HG03439 (cell line): ENCODE results near the gene TTLL9.
"Not testable (repeated sequence)": the region's sequence is repeated elsewhere in the genome, so short reads cannot be mapped to it uniquely, and the experiment has no call there.

Experiments used
- ATAC-seq: cut with Tn5 transposase; IDR thresholded peaks from one replicate; pipeline ENCODE4 v1.9.1; 2021; ENCODE audit warnings: mild to moderate bottlenecking, moderate library complexity; ENCODE audit not compliant: unreplicated experiment

The TTLL9 gene

DNA sequence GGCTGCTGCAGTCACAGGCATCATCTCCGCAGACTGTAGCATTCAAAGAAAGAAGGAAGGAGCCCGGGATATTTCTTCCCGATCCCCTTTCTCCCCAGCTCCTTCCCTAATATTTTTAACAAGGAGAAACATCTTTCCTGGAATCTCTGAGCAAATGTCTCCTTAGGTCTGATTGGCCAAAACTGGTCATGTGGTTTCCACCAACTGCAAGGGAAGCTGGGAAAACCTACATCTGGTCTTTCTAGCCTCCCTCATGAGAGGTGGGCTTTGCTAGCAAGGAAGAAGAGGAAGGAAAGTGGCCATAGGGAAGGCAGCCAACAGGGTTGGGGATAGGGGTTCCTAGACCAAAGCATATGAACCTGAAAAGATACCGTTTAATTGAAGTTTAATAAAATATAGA is 46.3 kb downstream of the TTLL9 start:
- no peak for ATAC-seq

DNA sequence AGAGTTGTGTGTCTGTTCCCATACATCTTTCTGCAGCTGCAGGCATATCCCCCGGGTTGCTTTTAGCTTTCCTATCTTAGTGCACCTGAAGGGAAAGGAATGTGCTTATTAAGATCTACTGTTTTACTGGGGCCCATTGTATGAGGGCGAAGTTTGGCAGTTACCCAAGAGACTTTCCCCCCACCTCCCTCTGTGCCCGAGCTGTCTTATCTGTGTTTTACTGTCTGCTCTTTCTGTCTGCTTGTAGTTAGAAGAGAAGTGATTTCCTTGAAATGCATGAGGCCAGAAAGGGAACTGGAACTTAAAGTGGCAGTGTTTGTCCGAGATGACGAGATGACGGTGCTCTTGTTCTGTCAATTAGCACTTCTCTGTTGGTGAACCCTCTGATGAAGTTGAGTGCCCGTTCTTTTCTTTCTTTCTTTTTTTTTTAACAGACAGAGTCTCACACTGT is 47.6 kb downstream of the TTLL9 start:
- ATAC-seq, result not testable (repeated sequence)

DNA sequence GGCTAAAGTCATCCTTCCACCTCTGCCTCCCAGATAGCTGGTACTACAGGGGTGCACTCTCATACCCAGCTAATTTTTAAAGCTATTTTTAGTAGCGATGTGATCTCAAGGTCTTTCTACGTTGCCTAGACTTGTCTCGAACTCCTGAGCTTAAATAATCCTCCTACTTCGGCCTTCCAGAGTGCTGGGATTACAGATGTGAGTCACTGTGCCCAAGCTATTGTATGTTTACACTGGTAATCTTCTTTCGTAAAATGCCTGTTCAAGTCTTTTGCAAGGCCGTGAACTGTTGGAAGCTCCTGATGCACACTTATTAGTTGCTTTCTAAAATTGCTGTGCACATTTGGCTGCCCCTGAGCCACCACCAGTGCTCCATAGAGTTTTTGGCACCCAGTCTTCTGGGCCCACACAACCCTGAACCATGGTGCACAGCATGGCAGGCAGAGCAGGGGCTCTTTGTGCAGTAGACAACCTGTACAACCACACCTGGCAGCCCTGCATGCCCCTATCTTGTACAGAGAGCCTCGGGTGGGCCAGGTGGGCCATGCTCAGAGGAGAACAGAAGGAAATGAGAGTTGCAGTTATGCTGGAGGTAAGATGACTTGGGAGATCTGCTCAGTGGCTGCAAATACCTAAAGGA is 48.2 kb downstream of the TTLL9 start:
- ATAC-seq, result no peak

DNA sequence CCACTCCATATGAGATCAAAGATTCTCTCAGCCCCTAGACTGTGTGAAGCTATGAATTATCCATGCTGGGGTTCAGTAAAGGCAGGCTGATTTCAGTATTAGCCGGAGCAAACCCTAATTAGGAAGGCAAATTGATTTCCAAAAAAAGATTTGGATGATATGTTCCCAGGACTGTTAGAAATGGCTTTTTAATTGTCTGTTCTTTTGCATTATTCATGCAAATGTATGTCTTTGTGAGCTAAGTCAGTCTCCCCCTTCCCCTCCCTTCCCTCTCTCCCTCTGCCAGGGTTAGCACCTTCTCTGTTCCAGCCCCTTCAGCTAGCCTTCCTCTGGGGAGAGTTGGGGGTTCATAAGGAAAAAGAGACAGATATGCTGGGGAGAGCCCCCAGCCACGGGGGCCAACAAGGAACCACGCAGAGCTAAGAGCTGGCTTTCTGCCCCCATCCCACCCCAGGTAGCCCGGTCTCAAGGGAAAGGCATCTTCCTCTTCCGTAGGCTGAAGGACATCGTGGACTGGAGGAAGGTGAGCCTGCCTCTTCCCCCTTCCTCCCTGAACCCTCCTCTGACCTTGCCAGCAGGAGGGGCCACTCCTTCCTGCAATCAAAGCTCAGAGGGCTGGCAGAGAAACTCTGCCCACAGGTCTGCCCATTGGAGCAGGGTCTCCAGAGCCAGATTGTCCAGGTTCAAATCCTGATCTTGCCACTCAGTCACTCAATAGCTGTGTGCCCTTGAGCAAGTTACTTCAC is 49.1 kb downstream of the TTLL9 start:
- ATAC-seq, result no peak

DNA sequence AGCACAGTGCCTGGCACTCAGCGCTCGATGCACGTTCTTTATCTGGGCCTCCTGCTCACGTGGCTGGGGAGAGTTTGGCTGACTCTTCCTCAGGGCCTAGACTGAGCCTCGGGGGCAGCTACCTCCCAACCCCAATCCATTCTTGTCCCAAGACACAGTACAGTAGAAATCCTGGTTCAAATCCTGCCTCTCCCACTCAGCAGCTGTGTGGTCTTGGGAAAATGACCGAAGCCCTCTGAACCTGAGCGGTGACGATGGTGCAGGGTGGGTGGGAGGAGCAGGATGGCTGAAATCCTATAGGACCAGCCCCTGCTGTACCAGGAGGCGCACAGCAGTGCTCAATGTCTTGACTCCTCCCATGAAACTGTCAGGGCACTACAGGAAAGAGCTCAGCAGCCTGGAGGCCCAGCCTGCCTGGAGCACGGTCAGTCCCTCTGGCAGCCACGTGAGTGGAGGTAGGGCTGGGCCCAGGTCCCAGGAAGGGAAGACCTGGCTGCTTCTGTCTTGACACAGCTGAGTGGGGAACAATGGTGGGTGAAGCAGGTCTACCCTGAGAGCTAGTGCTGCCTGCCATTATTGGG is 49.9 kb downstream of the TTLL9 start:
- no peak for ATAC-seq

DNA sequence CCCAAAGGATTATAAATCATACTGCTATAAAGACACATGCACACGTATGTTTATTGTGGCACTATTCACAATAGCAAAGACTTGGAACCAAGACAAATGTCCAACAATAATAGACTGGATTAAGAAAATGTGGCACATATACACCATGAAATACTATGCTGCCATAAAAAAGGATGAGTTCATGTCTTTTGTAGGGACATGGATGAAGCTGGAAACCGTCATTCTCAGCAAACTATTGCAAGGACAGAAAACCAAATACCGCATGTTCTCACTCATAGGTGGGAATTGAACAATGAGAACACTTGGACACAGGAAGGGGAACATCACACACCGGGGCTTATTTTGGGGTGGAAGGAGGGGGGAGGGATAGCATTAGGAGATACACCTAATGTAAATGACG is 51.0 kb downstream of the TTLL9 start:
- not testable (repeated sequence) for ATAC-seq

DNA sequence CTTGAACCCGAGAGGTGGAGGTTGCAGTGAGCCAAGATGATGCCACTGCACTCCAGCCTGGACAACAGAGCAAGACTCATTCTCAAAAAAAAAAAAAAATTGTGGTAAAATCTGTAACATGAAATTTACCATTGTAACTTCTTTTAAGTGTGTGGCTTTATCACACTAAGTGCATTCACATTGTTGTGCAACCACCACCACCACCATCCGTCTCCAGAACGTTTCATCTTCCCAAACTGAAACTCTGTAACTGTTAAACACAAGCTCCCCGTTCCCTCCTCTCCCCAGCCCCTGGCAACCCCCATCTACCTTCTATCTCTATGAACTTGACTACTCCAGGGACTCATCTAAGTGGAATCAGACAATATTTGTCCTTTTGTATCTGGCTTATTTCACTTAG is 51.7 kb downstream of the TTLL9 start:
- ATAC-seq, result no peak

GRCh38 chr20:31922588-31922987 is 52.2 kb downstream of the TTLL9 start:
- ATAC-seq, result no peak

GRCh38 chr20:31923388-31924331 is 53.2 kb downstream of the TTLL9 start:
- peak; percentile 60 for ATAC-seq

GRCh38 chr20:31924561-31924960 is 54.1 kb downstream of the TTLL9 start:
- ATAC-seq, result no peak

GRCh38 chr20:31925631-31926030 is 55.2 kb downstream of the TTLL9 start:
- no peak for ATAC-seq

DNA sequence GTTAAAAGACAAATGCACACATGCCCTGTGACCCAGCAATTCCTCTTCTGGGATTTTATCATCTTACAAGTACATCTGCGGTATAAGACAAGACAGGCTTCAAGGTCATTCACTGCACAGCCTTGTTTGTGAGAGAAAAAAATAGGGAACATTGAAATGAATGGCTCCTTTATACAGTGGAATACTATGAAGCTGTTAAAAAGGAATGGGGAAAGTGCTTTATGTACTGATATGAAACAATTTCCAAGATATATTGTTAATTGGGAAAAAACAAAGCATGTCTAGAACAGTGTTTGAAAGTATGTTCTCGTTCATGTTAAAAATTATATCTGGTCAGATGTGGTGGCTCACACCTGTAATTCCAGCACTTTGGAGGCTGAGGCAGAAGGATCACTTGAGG is 56.1 kb downstream of the TTLL9 start:
- ATAC-seq, result no peak

GRCh38 chr20:31927627-31928159 is 57.3 kb downstream of the TTLL9 start:
- ATAC-seq, result no peak

GRCh38 chr20:31929631-31930030 is 59.2 kb downstream of the TTLL9 start:
- not testable (repeated sequence) for ATAC-seq

- ATAC-seq, result no peak
Measured at GRCh38 chr20:31930779-31931178, 60.3 kb downstream of the TTLL9 start.

DNA sequence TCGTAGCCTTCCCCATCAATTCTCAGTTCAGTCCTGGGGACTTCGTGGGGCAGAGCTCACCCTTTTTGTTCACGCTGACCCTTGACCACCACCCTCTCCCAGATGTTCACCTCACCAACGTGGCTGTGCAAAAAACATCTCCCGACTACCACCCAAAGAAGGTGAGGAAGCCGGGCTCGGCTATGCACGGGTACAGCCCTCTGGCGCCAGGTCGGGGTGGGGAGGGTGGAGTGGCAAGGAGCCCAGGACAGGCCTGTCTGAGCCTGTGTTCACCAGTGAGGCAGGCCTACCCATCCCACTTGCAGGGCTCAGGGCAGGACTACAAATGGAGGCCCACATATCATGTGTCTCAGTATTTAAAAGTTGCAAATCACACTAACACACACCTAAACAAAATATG is 63.3 kb downstream of the TTLL9 start:
- no peak for ATAC-seq

DNA sequence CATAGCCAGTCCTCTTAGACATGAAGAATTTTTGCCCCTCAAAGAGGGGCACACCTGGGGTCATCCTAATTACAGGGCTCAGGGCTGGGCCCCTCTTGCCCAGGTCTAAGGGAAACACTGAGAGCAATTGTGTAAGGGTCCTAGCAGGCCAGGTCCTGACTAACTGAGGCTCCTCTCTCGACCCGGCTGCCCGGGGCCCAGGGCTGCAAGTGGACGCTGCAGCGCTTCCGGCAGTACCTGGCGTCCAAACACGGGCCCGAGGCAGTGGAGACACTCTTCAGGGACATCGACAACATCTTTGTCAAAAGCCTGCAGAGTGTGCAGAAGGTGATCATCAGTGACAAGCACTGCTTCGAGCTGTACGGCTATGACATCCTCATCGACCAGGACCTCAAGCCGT is 64.1 kb downstream of the TTLL9 start:
- no peak for ATAC-seq

DNA sequence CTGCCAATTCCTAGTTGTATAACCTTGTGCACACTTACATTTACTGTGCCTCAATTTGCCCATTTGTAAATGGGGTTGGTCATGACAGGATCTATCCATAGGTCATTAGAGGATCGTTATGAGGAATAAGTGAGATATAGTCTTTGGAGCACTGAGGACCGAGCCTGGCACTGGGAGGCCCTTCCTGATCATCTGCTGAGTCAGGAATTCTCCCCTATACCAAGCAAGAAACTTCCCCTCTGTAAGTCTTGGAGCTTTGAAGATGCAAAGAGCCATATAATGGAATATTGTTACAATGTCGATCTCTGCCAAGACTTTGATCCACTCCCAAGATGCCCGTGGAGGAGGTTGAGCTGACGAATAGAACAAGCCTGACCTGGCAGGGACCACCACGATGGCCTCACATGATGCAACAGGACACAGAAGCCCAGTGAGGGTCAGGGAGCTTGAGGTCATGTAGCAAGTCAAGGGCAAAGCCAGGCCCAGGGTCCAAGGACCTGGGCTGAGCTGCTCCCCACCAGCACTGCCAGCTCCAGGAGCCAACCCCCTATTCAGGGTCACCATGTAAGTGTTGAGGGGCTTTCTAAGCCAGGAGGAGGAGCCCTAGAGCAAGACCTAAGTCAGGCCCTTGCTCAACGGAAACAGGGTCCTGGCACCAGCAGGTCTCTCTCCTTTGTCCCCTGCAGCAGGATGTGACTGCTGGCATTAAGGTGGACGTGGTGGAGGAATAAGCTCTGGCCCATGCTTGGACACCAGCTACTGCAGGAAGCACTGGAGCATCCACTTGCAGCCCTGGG is 64.7 kb downstream of the TTLL9 start:
- ATAC-seq, result no peak

- ATAC-seq, result no peak
Measured at GRCh38 chr20:31936420-31936819, 66.0 kb downstream of the TTLL9 start.

- ATAC-seq, result no peak
Measured at GRCh38 chr20:31937820-31938219, 67.4 kb downstream of the TTLL9 start.
